Fibroblast of lung (primary cell): ENCODE data around the gene GPR32. TPM values are rescaled to one million over a fixed set of nuclear protein-coding genes. Genes with fewer than 3 reads are reported as not detected.

Experiments
- DNase-seq, 2 donors: peaks; one replicate each; pipeline versions ENCODE4 v3.0.0 to v3.0.0-alpha.2; 2010; ENCODE audit warnings: low read depth in 2 of 2
- H2AFZ ChIP-seq: 2 replicates; pipeline ENCODE4 v1.5.1; 2012; ENCODE audit warnings: low read length, control low read depth, inconsistent platforms
- H3K27ac ChIP-seq: 2 replicates; pipeline ENCODE4 v1.5.1; 2011; ENCODE audit warnings: low read length, control low read depth; ENCODE audit not compliant: insufficient read depth
- H3K27me3 ChIP-seq: 2 replicates; pipeline ENCODE4 v1.5.1; 2011; ENCODE audit warnings: mild to moderate bottlenecking, low read length; ENCODE audit not compliant: control insufficient read depth, insufficient read depth
- H3K36me3 ChIP-seq: 2 replicates; pipeline ENCODE4 v1.5.1; 2011; ENCODE audit warnings: low read length; ENCODE audit not compliant: control insufficient read depth, insufficient read depth
- H3K4me1 ChIP-seq: 2 replicates; pipeline ENCODE4 v1.5.1; 2011; ENCODE audit warnings: low read length; ENCODE audit not compliant: control insufficient read depth, insufficient read depth; ENCODE audit errors: extremely low read depth
- H3K4me2 ChIP-seq: 2 replicates; pipeline ENCODE4 v1.5.1; 2011; ENCODE audit warnings: low read length, control low read depth; ENCODE audit not compliant: insufficient read depth; ENCODE audit errors: extremely low read depth
- H3K4me3 ChIP-seq, 4 experiments: fragments of 200-600 bp in 1 of 4; sonication (generic) in 1 of 4; replicated peaks in 1 of 4; 2 replicates each; pipeline ENCODE4 v1.5.1; 2011 to 2016; ENCODE audit warnings: low read length in 4 of 4, low read depth in 3 of 4, mild to moderate bottlenecking in 3 of 4, control low read depth in 2 of 4, inconsistent platforms in 1 of 4, mixed read lengths in 1 of 4; ENCODE audit not compliant: insufficient read depth in 1 of 4; ENCODE audit errors: control extremely low read depth in 1 of 4
- H3K79me2 ChIP-seq: 2 replicates; pipeline ENCODE4 v1.5.1; 2012; ENCODE audit warnings: mild to moderate bottlenecking, low read length, inconsistent platforms; ENCODE audit not compliant: control insufficient read depth, insufficient read depth
- H3K9ac ChIP-seq: 2 replicates; pipeline ENCODE4 v1.5.1; 2011; ENCODE audit warnings: mild to moderate bottlenecking, low read length, control low read depth; ENCODE audit not compliant: insufficient read depth
- H3K9me3 ChIP-seq: 2 replicates; pipeline ENCODE4 v1.5.1; 2012; ENCODE audit warnings: low read depth, low read length; ENCODE audit not compliant: control insufficient read depth, insufficient read depth
- H4K20me1 ChIP-seq: 2 replicates; pipeline ENCODE4 v1.5.1; 2011; ENCODE audit warnings: low read length; ENCODE audit not compliant: control insufficient read depth, insufficient read depth; ENCODE audit errors: extremely low read depth
- CTCF ChIP-seq, 2 donors: IDR thresholded peaks in 1 of 2; conservative IDR thresholded peaks in 1 of 2; 1 replicate in 1 of 2; 2 replicates in 1 of 2; pipeline ENCODE4 v1.5.1; 2011 to 2012; ENCODE audit warnings: low read length in 2 of 2, control low read depth in 1 of 2, inconsistent platforms in 1 of 2, low read depth in 1 of 2, mild to moderate bottlenecking in 1 of 2
- EZH2 ChIP-seq: IDR thresholded peaks from 2 replicates; pipeline ENCODE4 v1.5.1; 2012; ENCODE audit warnings: low read length, control low read depth, mild to moderate bottlenecking; ENCODE audit errors: missing control alignments
- polyA plus RNA-seq, 2 donors: library from polyadenylated mRNA; depleted of rRNA in 1 of 2; stranded (reverse) in 1 of 2; unstranded in 1 of 2; fragments of >200 nt; gene quantifications; 2 replicates each; pipeline ENCODE4 v1.2.1, GENCODE V29; 2011 to 2012; ENCODE audit warnings: missing spikeins in 1 of 2
- total RNA-seq: library from RNA; depleted of rRNA; stranded (reverse); fragments of >200 nt; gene quantifications from 2 replicates; pipeline ENCODE4 v1.2.1, GENCODE V29; 2014

Gene GPR32
- total and polyA plus RNA-seq, 2 donors (not counting 1 experiment from before 2014, with no cell fraction given) = not detected

GRCh38 chr19:50797429-50797780 lies 27.1 kb downstream of the GPR32 start:
- H4K20me1 ChIP-seq = no peaks in the 10 kb centered on the region
- no peak overlapping the region for H3K4me3 ChIP-seq
- no peak for DNase-seq
- H3K9ac ChIP-seq = no peak overlapping the region
- no peak overlapping the region for H3K27ac ChIP-seq
- peaks cover 19% of the 10 kb centered on the region for H3K36me3 ChIP-seq
- no peak overlapping the region for H2AFZ ChIP-seq
- TF ChIP-seq CTCF (conservative IDR thresholded peaks at IDR 0.05 in 1 of 2, IDR thresholded peaks at IDR 0.05 in 1 of 2; ENCODE audit: low read depth in 1 of 2, low read length in 2 of 2) (no peak), EZH2 (no peak)
- no peaks in the 10 kb centered on the region for H3K9me3 ChIP-seq
- peaks cover 20% of the 10 kb centered on the region for H3K79me2 ChIP-seq
- H3K4me1 ChIP-seq = no peaks in the 10 kb centered on the region
- H3K4me2 ChIP-seq = no peak overlapping the region
- no peaks in the 10 kb centered on the region for H3K27me3 ChIP-seq

- no peak for DNase-seq
- no peaks in the 10 kb centered on the region for H3K9me3 ChIP-seq
- H3K9ac ChIP-seq = no peak overlapping the region
- peaks cover 4% of the 10 kb centered on the region for H3K4me1 ChIP-seq
- peaks cover 26% of the 10 kb centered on the region for H3K79me2 ChIP-seq
- no peak overlapping the region for H3K4me2 ChIP-seq
- H3K27ac ChIP-seq = no peak overlapping the region
- H3K4me3 ChIP-seq = no peak overlapping the region
- H3K27me3 ChIP-seq = no peaks in the 10 kb centered on the region
- peaks cover 19% of the 10 kb centered on the region for H3K36me3 ChIP-seq
- no peaks in the 10 kb centered on the region for H4K20me1 ChIP-seq
- no peak overlapping the region for H2AFZ ChIP-seq
- TF ChIP-seq EZH2 (no peak), CTCF (conservative IDR thresholded peaks at IDR 0.05 in 1 of 2, IDR thresholded peaks at IDR 0.05 in 1 of 2; ENCODE audit: low read depth in 1 of 2, low read length in 2 of 2) (no peak)
Observed at GRCh38 chr19:50797781-50798658, 27.8 kb downstream of the GPR32 start.

GRCh38 chr19:50798659-50799546 lies 28.6 kb downstream of the GPR32 start:
- Histone ChIP-seq H3K9me3 (no peaks in the 10 kb centered on the region), H3K4me3 (no peak overlapping the region), H3K4me2 (no peak overlapping the region), H3K4me1 (peaks cover 5% of the 10 kb centered on the region), H2AFZ (no peak overlapping the region), H3K9ac (no peak overlapping the region), H3K27me3 (no peaks in the 10 kb centered on the region), H3K36me3 (peaks cover 19% of the 10 kb centered on the region), H3K79me2 (peaks cover 35% of the 10 kb centered on the region), H4K20me1 (no peaks in the 10 kb centered on the region), H3K27ac (no peak overlapping the region)
- TF ChIP-seq CTCF (conservative IDR thresholded peaks at IDR 0.05 in 1 of 2, IDR thresholded peaks at IDR 0.05 in 1 of 2; ENCODE audit: low read depth in 1 of 2, low read length in 2 of 2) (no peak), EZH2 (no peak)
- no peak for DNase-seq
